Stimulated activated CD4-positive, alpha-beta T cell treated with anti-CD3 and anti-CD28 coated beads, Interleukin-15, amount 100 ng/mL, for 24 hours (primary cell): ENCODE measurements around the gene CEP131.

Experiments used
- DNase-seq: peaks from one replicate; pipeline ENCODE4 v3.0.0-alpha.2; 2020

CEP131 gene

GRCh38 chr17:81221371-81221841 is 1.4 kb downstream of the CEP131 start:
- DNase-seq: no peak

- DNase-seq: no peak
Observed at GRCh38 chr17:81219476-81220180, 3.1 kb downstream of the CEP131 start.

GRCh38 chr17:81218991-81219390 is 3.8 kb downstream of the CEP131 start:
- no peak for DNase-seq

- DNase-seq: no peak
Observed at GRCh38 chr17:81218459-81218858, 4.3 kb downstream of the CEP131 start.

GRCh38 chr17:81217491-81217890 is 5.3 kb downstream of the CEP131 start:
- DNase-seq: no peak

GRCh38 chr17:81213978-81214377 is 8.8 kb downstream of the CEP131 start:
- no peak for DNase-seq

- no peak for DNase-seq
Observed at GRCh38 chr17:81212365-81212764, 10.4 kb downstream of the CEP131 start.

GRCh38 chr17:81210868-81211267 is 11.9 kb downstream of the CEP131 start:
- no peak for DNase-seq

- no peak for DNase-seq
Observed at GRCh38 chr17:81210466-81210865, 12.3 kb downstream of the CEP131 start.

- no peak for DNase-seq
Observed at GRCh38 chr17:81209141-81209540, 13.6 kb downstream of the CEP131 start.

- DNase-seq: no peak
Observed at GRCh38 chr17:81208651-81209050, 14.1 kb downstream of the CEP131 start.

GRCh38 chr17:81207610-81208581 is 14.9 kb downstream of the CEP131 start:
- DNase-seq: no peak

GRCh38 chr17:81206657-81207056 is 16.1 kb downstream of the CEP131 start:
- DNase-seq: no peak

- no peak for DNase-seq
Observed at GRCh38 chr17:81206166-81206565, 16.6 kb downstream of the CEP131 start.

- DNase-seq: no peak
Observed at GRCh38 chr17:81204578-81204977, 18.2 kb downstream of the CEP131 start.

GRCh38 chr17:81203136-81203535 is 19.6 kb downstream of the CEP131 start:
- no peak for DNase-seq

GRCh38 chr17:81202318-81202717 is 20.4 kb downstream of the CEP131 start:
- no peak for DNase-seq

- peak; percentile 40 for DNase-seq
Observed at GRCh38 chr17:81200695-81201580, 21.8 kb downstream of the CEP131 start.

- no peak for DNase-seq
Observed at GRCh38 chr17:81200201-81200600, 22.6 kb downstream of the CEP131 start.

- DNase-seq: no peak
Observed at GRCh38 chr17:81199482-81199830, 23.3 kb downstream of the CEP131 start.

- no peak for DNase-seq
Observed at GRCh38 chr17:81198826-81199481, 23.8 kb downstream of the CEP131 start.

GRCh38 chr17:81197831-81198490 is 24.8 kb downstream of the CEP131 start:
- no peak for DNase-seq
